ENCODE data around the gene RPS15. TPM values are rescaled to one million over a fixed set of nuclear protein-coding genes. Genes with fewer than 3 reads are reported as not detected.

The RPS15 gene
- total and polyA plus RNA-seq, 9 of the 15 experiments (the other 6 are each of a cell fraction or from before 2014, with no cell fraction given) = 605 to 2,791 (median 957) TPM

DNA sequence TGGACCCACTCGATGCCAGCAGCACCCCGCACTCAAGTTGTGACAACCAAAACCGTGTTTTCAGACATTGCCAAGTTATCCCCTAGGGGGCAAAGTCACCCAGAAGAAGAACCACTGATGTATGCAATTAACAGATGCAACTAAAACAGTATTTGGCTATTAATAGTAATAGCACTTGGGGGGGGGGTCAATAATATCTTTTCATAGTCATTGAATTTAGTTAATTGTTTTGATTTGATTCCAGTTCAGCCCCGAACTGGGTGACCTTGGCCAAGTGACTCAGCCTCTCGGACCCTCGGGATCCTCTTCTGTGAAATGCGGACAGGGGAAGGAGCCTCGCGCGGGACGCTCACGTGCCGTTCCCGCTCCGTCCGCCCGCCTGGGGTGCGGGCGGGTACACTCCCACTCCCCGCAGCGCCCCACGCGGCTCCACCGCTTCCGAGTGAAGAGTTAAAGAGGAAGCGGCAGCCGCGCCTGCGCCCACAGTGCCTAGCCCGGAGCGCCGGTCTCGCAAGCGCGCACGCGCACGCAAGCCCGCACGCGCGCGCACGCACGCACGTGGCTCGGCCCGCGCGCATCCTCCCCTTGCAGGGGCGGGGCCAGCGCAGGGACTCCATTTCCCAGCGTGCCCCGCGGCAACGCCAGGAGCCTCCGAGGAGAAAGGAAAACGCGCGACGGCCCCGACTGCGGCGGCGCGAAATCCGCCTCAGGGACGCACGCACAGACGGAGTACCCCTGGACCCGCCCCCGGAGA lies 31.2 kb upstream of the RPS15 start (continued):
- no peak for TF ChIP-seq RBM34 (IDR thresholded peaks at IDR 0.05; ENCODE audit: borderline replicate concordance, insufficient read depth, low read length)
- no peak for TF ChIP-seq PRMT5 (CRISPR knock-in tag; IDR thresholded peaks at IDR 0.05)
- TF ChIP-seq NELFE (IDR thresholded peaks at IDR 0.05; ENCODE audit: insufficient read depth, insufficient read length) = no peak
- peak; percentile 98; the same call in 1 of the 2 replicates for TF ChIP-seq ZNF766 (CRISPR knock-in tag; conservative IDR thresholded peaks at IDR 0.05)
- no peak for TF ChIP-seq HDAC6 (IDR thresholded peaks at IDR 0.05; ENCODE audit: low read depth, low read length)
- TF ChIP-seq, protein P1, sequence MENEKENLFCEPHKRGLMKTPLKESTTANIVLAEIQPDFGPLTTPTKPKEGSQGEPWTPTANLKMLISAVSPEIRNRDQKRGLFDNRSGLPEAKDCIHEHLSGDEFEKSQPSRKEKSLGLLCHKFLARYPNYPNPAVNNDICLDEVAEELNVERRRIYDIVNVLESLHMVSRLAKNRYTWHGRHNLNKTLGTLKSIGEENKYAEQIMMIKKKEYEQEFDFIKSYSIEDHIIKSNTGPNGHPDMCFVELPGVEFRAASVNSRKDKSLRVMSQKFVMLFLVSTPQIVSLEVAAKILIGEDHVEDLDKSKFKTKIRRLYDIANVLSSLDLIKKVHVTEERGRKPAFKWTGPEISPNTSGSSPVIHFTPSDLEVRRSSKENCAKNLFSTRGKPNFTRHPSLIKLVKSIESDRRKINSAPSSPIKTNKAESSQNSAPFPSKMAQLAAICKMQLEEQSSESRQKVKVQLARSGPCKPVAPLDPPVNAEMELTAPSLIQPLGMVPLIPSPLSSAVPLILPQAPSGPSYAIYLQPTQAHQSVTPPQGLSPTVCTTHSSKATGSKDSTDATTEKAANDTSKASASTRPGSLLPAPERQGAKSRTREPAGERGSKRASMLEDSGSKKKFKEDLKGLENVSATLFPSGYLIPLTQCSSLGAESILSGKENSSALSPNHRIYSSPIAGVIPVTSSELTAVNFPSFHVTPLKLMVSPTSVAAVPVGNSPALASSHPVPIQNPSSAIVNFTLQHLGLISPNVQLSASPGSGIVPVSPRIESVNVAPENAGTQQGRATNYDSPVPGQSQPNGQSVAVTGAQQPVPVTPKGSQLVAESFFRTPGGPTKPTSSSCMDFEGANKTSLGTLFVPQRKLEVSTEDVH (IDR thresholded peaks at IDR 0.05; ENCODE audit: low read depth, partially characterized antibody) = peak; percentile 60
- peak; percentile 91 for TF ChIP-seq CHD4 (IDR thresholded peaks at IDR 0.05; ENCODE audit: insufficient read depth, insufficient replicate concordance, low read depth, low read length, poor library complexity, severe bottlenecking)
- peak; percentile 82 for TF ChIP-seq CREM (IDR thresholded peaks at IDR 0.05; ENCODE audit: low read depth)
- TF ChIP-seq ZNF197 (CRISPR knock-in tag; IDR thresholded peaks at IDR 0.05; ENCODE audit: low read depth) = peak; percentile 99
- TF ChIP-seq, protein P2, sequence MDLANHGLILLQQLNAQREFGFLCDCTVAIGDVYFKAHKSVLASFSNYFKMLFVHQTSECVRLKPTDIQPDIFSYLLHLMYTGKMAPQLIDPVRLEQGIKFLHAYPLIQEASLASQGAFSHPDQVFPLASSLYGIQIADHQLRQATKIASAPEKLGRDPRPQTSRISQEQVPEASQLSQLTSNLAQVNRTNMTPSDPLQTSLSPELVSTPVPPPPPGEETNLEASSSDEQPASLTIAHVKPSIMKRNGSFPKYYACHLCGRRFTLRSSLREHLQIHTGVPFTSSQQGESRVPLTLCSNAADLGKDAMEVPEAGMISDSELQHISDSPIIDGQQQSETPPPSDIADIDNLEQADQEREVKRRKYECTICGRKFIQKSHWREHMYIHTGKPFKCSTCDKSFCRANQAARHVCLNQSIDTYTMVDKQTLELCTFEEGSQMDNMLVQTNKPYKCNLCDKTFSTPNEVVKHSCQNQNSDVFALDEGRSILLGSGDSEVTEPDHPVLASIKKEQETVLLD (IDR thresholded peaks at IDR 0.05) = peak; percentile 78
- TF ChIP-seq, protein P3, sequence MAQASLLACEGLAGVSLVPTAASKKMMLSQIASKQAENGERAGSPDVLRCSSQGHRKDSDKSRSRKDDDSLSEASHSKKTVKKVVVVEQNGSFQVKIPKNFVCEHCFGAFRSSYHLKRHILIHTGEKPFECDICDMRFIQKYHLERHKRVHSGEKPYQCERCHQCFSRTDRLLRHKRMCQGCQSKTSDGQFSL (CRISPR knock-in tag; IDR thresholded peaks at IDR 0.05) = peak; percentile 92
- TF ChIP-seq, protein P3 (tag; IDR thresholded peaks at IDR 0.05) = no peak
- peak; percentile 23 for TF ChIP-seq ARID1B (IDR thresholded peaks at IDR 0.05)
- TF ChIP-seq ZNF282 (CRISPR knock-in tag; IDR thresholded peaks at IDR 0.05) = peak; percentile 37; the same call in 1 of the 2 replicates
- TF ChIP-seq SOX6 (IDR thresholded peaks at IDR 0.05) = peak; percentile 60; the same call in 1 of the 2 replicates
- TF ChIP-seq MEF2D (tag; conservative IDR thresholded peaks at IDR 0.05; ENCODE audit: low read depth) = peak; percentile 73; the same call in 1 of the 2 replicates
- TF ChIP-seq CHD2 (IDR thresholded peaks at IDR 0.05; ENCODE audit: low read depth, low read length) = peak; percentile 43; the same call in 1 of the 2 replicates
- TF ChIP-seq ZNF830 (CRISPR knock-in tag; IDR thresholded peaks at IDR 0.05) = no peak

All from K562 (cell line).